ENCODE data around the gene MTCL3.

DNA sequence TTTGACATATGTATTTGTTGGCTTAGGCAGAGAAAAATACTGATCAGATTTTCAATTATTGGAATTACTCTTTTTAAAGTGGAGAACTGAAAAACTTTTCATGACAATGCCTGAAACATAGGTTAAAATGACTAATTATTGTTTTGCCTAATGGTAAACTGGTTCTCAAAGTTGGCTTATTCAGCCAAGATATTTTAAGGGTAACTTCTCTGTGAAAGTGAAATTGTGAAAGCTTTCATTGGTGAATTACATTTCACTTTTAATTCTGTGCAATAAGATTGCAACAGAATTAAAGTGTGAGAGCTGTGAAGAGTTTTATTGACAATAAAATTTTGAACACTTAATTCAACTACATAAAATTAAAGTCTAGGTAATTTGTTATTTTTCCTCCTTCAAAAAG is 84.5 kb downstream of the MTCL3 start:
- TF ChIP-seq POLR2A (IDR thresholded peaks at IDR 0.05; ENCODE audit: low read depth, low read length) (no peak), TAF1 (IDR thresholded peaks at IDR 0.05; ENCODE audit: borderline replicate concordance, low read depth, low read length) (no peak), POLR2AphosphoS5 (IDR thresholded peaks at IDR 0.05; ENCODE audit: low read depth, low read length) (no peak)
